Mesenchymal stem cell (in vitro differentiated cells and primary cell): Measurements from ENCODE around the gene ATRAID.

Experiments
- DNase-seq: peaks from one replicate; pipeline ENCODE4 v3.0.0-alpha.2; 2013
- H2AFZ ChIP-seq: one replicate; pipeline ENCODE4 v1.6.1; 2013; ENCODE audit warnings: low read depth, mild to moderate bottlenecking, control low read depth, inconsistent platforms, low read length, moderate library complexity
- H2AK5ac ChIP-seq: 2 replicates; pipeline ENCODE4 v1.6.1; 2013; ENCODE audit warnings: low read length, moderate library complexity, mild to moderate bottlenecking, inconsistent platforms; ENCODE audit not compliant: severe bottlenecking
- H2BK120ac ChIP-seq: one replicate; pipeline ENCODE4 v1.6.1; 2013; ENCODE audit warnings: low read depth, mild to moderate bottlenecking, inconsistent platforms, low read length, moderate library complexity
- H2BK12ac ChIP-seq, 2 experiments: one replicate each; pipeline ENCODE4 v1.6.1; 2013; ENCODE audit warnings: inconsistent platforms in 2 of 2, low read length in 2 of 2, mild to moderate bottlenecking in 2 of 2, moderate library complexity in 2 of 2, control low read depth in 1 of 2
- H2BK15ac ChIP-seq: one replicate; pipeline ENCODE4 v1.6.1; 2013; ENCODE audit warnings: mild to moderate bottlenecking, low read depth, inconsistent platforms; ENCODE audit not compliant: poor library complexity, severe bottlenecking
- H2BK5ac ChIP-seq: 2 replicates; pipeline ENCODE4 v1.6.1; 2013; ENCODE audit warnings: low read depth, mild to moderate bottlenecking, low read length, control low read depth, inconsistent platforms; ENCODE audit not compliant: poor library complexity, severe bottlenecking
- H3K14ac ChIP-seq, 2 experiments: one replicate each; pipeline ENCODE4 v1.6.1; 2013; ENCODE audit warnings: inconsistent platforms in 2 of 2, low read length in 2 of 2, control low read depth in 1 of 2, mild to moderate bottlenecking in 1 of 2, moderate library complexity in 1 of 2
- H3K18ac ChIP-seq, 2 experiments: one replicate each; pipeline ENCODE4 v1.6.1; 2013; ENCODE audit warnings: inconsistent platforms in 2 of 2, low read length in 2 of 2, control low read depth in 1 of 2, low read depth in 1 of 2, mild to moderate bottlenecking in 1 of 2
- H3K23ac ChIP-seq, 2 experiments: one replicate each; pipeline ENCODE4 v1.6.1; 2013; ENCODE audit warnings: inconsistent platforms in 2 of 2, low read length in 2 of 2, mild to moderate bottlenecking in 2 of 2, moderate library complexity in 2 of 2, control low read depth in 1 of 2
- H3K27ac ChIP-seq: 2 replicates; pipeline ENCODE4 v1.5.1; 2013; ENCODE audit warnings: mild to moderate bottlenecking, moderate library complexity, low read length, control low read depth, inconsistent platforms; ENCODE audit not compliant: poor library complexity, severe bottlenecking
- H3K27me3 ChIP-seq, 2 experiments: 2 replicates each; pipeline versions ENCODE4 v1.6.1 to v1.7.0; 2013; ENCODE audit warnings: low read length in 2 of 2, mild to moderate bottlenecking in 2 of 2, moderate library complexity in 2 of 2, control low read depth in 1 of 2, inconsistent platforms in 1 of 2; ENCODE audit not compliant: control insufficient read depth in 1 of 2, insufficient read depth in 1 of 2
- H3K36me3 ChIP-seq, 2 experiments: 2 replicates each; pipeline versions ENCODE4 v1.6.1 to v1.7.0; 2013; ENCODE audit warnings: low read length in 2 of 2, control low read depth in 1 of 2, inconsistent platforms in 1 of 2, low read depth in 1 of 2, mild to moderate bottlenecking in 1 of 2; ENCODE audit not compliant: insufficient read depth in 2 of 2, control insufficient read depth in 1 of 2
- H3K4ac ChIP-seq, 2 experiments: one replicate each; pipeline ENCODE4 v1.6.1; 2013; ENCODE audit warnings: inconsistent platforms in 2 of 2, low read length in 2 of 2, mild to moderate bottlenecking in 2 of 2, moderate library complexity in 2 of 2, control low read depth in 1 of 2, low read depth in 1 of 2
- H3K4me1 ChIP-seq: 2 replicates; pipeline ENCODE4 v1.6.1; 2013; ENCODE audit warnings: low read depth, low read length, control low read depth; ENCODE audit not compliant: control insufficient read depth, insufficient read depth
- H3K4me2 ChIP-seq: 2 replicates; pipeline ENCODE4 v1.6.1; 2013; ENCODE audit warnings: low read length, mild to moderate bottlenecking, inconsistent platforms; ENCODE audit not compliant: poor library complexity, severe bottlenecking
- H3K4me3 ChIP-seq, 2 experiments: 2 replicates each; pipeline versions ENCODE4 v1.5.1 to v1.7.0; 2013; ENCODE audit warnings: low read length in 2 of 2, mild to moderate bottlenecking in 2 of 2, control low read depth in 1 of 2, low read depth in 1 of 2; ENCODE audit not compliant: insufficient read depth in 1 of 2
- H3K79me1 ChIP-seq: replicated peaks from 2 replicates; pipeline ENCODE4 v1.6.1; 2013; ENCODE audit warnings: mild to moderate bottlenecking, control low read depth, low read length, inconsistent platforms; ENCODE audit not compliant: poor library complexity, severe bottlenecking
- H3K9ac ChIP-seq: 2 replicates; pipeline ENCODE4 v1.7.0; 2013; ENCODE audit warnings: mild to moderate bottlenecking, low read length, moderate library complexity
- H3K9me3 ChIP-seq: 2 replicates; pipeline ENCODE4 v1.7.0; 2013; ENCODE audit warnings: mild to moderate bottlenecking, low read length; ENCODE audit not compliant: control insufficient read depth
- H4K8ac ChIP-seq: one replicate; pipeline ENCODE4 v1.6.1; 2013; ENCODE audit warnings: inconsistent platforms, mild to moderate bottlenecking, low read length, moderate library complexity
- H4K91ac ChIP-seq: one replicate; pipeline ENCODE4 v1.6.1; 2013; ENCODE audit warnings: mild to moderate bottlenecking, low read length, inconsistent platforms
- WGBS: methylation state at CpG from one replicate; pipeline ENCODE4 v1.1.7; 2013; ENCODE audit warnings: mixed read lengths; 5-methylcytosine and 5-hydroxymethylcytosine counted together

Gene ATRAID

DNA sequence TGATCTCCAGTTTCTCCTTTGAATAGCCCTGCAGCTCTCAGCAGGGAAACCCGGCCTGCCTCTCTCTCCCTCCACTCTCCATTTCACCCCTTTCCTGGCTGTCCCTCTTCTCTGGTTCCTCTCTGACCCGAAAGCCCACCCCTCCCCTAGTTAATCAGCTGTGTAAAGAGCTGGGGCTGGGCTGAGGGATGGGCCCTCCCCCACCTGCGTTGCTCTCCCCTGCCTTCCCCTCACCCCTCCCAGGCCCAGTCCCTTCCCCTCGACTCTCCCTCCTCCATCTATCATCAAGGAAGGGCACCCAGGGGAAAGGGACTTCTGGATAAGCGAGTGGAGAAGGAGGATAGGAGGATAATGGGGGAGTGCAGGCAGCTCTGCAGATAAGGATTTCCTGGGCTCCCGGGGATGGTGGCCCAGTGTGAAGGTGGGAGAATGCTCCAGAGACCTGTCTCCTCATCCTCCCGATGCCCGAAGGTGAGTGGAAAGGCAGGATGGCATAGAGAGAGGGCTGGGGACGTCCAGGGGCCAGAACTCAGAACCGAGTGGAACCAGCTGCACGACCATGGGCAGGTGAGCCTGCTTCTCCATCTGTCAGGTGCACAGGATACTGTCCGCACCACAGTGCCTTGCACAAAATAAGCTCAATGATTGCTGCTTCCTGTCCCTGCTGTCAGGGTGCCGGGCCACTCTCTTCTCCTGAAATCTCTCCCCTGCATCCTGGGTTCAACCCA, 39.0 kb downstream of the ATRAID start:
- no peak overlapping the region for H2AFZ ChIP-seq
- no peaks in the 10 kb centered on the region for H3K79me1 ChIP-seq
- H3K4me3 ChIP-seq = no peak overlapping the region
- H2AK5ac ChIP-seq = no peak overlapping the region
- H4K8ac ChIP-seq = no peak overlapping the region
- no peak overlapping the region for H2BK15ac ChIP-seq
- no peak overlapping the region for H2BK12ac ChIP-seq
- no peak overlapping the region for H3K23ac ChIP-seq
- H3K9ac ChIP-seq = no peak overlapping the region
- no peaks in the 10 kb centered on the region for H3K36me3 ChIP-seq
- H3K18ac ChIP-seq = no peak overlapping the region
- H3K14ac ChIP-seq = no peak overlapping the region
- no peak for DNase-seq
- H3K27ac ChIP-seq = no peak overlapping the region
- WGBS = 59% methylated on average over 10 of the region's 13 CpGs
- no peak overlapping the region for H3K4me2 ChIP-seq
- peaks cover 43 to 48% of the 10 kb centered on the region in 2 experiments for H3K27me3 ChIP-seq
- H3K9me3 ChIP-seq = no peaks in the 10 kb centered on the region
- H2BK5ac ChIP-seq = no peak overlapping the region
- no peak overlapping the region for H2BK120ac ChIP-seq
- H3K4me1 ChIP-seq = peaks cover 5% of the 10 kb centered on the region
- peak overlapping the region in 1 of 2 experiments; percentile 31 for H3K4ac ChIP-seq
- no peak overlapping the region for H4K91ac ChIP-seq

DNA sequence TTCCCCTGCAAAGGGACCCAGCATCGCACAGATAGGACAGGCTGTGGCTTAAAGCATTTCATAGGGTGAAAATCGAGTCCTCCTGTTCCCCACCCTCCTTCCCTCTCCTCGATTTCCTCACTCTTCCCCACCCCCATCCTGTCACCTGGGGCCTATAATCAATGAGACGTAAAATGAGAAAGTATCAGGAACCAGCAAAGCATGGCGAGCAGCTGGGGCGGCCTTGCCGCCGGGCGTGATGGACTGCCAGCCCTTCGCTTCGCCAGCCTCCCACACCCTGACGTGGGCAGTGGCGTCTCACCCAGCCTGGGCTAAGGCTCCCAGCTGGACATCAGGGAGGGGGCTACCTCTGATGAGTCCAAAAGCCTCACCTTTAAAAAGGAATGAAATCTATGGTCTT, 39.9 kb downstream of the ATRAID start:
- Histone ChIP-seq H3K4me2 (no peak overlapping the region), H2BK15ac (no peak overlapping the region), H4K8ac (no peak overlapping the region), H2AFZ (no peak overlapping the region), H3K23ac (no peak overlapping the region), H4K91ac (no peak overlapping the region), H2BK12ac (no peak overlapping the region), H3K27ac (no peak overlapping the region), H3K14ac (no peak overlapping the region), H3K79me1 (no peaks in the 10 kb centered on the region), H3K36me3 (no peaks in the 10 kb centered on the region), H2BK120ac (no peak overlapping the region), H3K9me3 (no peaks in the 10 kb centered on the region), H3K4me1 (peaks cover 5% of the 10 kb centered on the region), H3K4me3 (no peak overlapping the region), H3K27me3 (peaks cover 45 to 57% of the 10 kb centered on the region in 2 experiments), H2BK5ac (no peak overlapping the region), H3K4ac (no peak overlapping the region), H2AK5ac (no peak overlapping the region), H3K9ac (no peak overlapping the region), H3K18ac (no peak overlapping the region)
- WGBS = 76% methylated on average over 13 of the region's 13 CpGs
- no peak for DNase-seq

- peaks cover 52 to 76% of the 10 kb centered on the region in 2 experiments for H3K27me3 ChIP-seq
- no peak overlapping the region for H3K23ac ChIP-seq
- H3K9ac ChIP-seq = peak overlapping the region; percentile 14
- no peak overlapping the region for H3K27ac ChIP-seq
- WGBS = 54% methylated on average over 12 of the region's 13 CpGs
- H3K4me2 ChIP-seq = no peak overlapping the region
- H2BK15ac ChIP-seq = no peak overlapping the region
- H3K4ac ChIP-seq = no peak overlapping the region
- no peak overlapping the region for H3K18ac ChIP-seq
- no peak overlapping the region for H2BK5ac ChIP-seq
- H3K4me1 ChIP-seq = peaks cover 2% of the 10 kb centered on the region
- H2AK5ac ChIP-seq = no peak overlapping the region
- H2AFZ ChIP-seq = no peak overlapping the region
- H3K36me3 ChIP-seq = no peaks in the 10 kb centered on the region
- no peak for DNase-seq
- no peaks in the 10 kb centered on the region for H3K9me3 ChIP-seq
- H2BK120ac ChIP-seq = no peak overlapping the region
- no peak overlapping the region for H4K8ac ChIP-seq
- H2BK12ac ChIP-seq = no peak overlapping the region
- no peak overlapping the region for H4K91ac ChIP-seq
- H3K14ac ChIP-seq = no peak overlapping the region
- H3K4me3 ChIP-seq = peak overlapping the region in 1 of 2 experiments; percentile 52
- H3K79me1 ChIP-seq = no peaks in the 10 kb centered on the region
Measured at GRCh38 chr2:27255187-27255586, 43.3 kb downstream of the ATRAID start.

GRCh38 chr2:27255660-27256059, 43.8 kb downstream of the ATRAID start:
- no peaks in the 10 kb centered on the region for H3K79me1 ChIP-seq
- no peak overlapping the region for H2BK12ac ChIP-seq
- no peak overlapping the region for H3K4me2 ChIP-seq
- no peak overlapping the region for H2AFZ ChIP-seq
- no peak for DNase-seq
- no peak overlapping the region for H2BK15ac ChIP-seq
- H3K36me3 ChIP-seq = no peaks in the 10 kb centered on the region
- no peak overlapping the region for H4K91ac ChIP-seq
- WGBS = 47% methylated on average over 1 of the region's 1 CpG
- H2AK5ac ChIP-seq = no peak overlapping the region
- H3K14ac ChIP-seq = no peak overlapping the region
- H3K27ac ChIP-seq = no peak overlapping the region
- no peak overlapping the region for H3K18ac ChIP-seq
- H3K4ac ChIP-seq = no peak overlapping the region
- peak overlapping the region; percentile 14 for H3K9ac ChIP-seq
- peaks cover 52 to 76% of the 10 kb centered on the region in 2 experiments for H3K27me3 ChIP-seq
- H3K4me3 ChIP-seq = peak overlapping the region in 1 of 2 experiments; percentile 52
- no peak overlapping the region for H4K8ac ChIP-seq
- H2BK120ac ChIP-seq = no peak overlapping the region
- no peaks in the 10 kb centered on the region for H3K4me1 ChIP-seq
- H2BK5ac ChIP-seq = no peak overlapping the region
- H3K23ac ChIP-seq = no peak overlapping the region
- H3K9me3 ChIP-seq = no peaks in the 10 kb centered on the region
